22Rv1 (cell line): ENCODE data around the gene PPIL1.

Experiments
- ZFX ChIP-seq: fragments of 450-650 bp; IDR thresholded peaks from 2 replicates; pipeline ENCODE4 v1.6.1; 2017; ENCODE audit warnings: antibody characterized with exemption, borderline replicate concordance
- TF ChIP-seq, protein P1 (sequence below): fragments of 450-650 bp; IDR thresholded peaks from 2 replicates; pipeline ENCODE4 v1.5.1; 2017; ENCODE audit warnings: mild to moderate bottlenecking

DNA sequence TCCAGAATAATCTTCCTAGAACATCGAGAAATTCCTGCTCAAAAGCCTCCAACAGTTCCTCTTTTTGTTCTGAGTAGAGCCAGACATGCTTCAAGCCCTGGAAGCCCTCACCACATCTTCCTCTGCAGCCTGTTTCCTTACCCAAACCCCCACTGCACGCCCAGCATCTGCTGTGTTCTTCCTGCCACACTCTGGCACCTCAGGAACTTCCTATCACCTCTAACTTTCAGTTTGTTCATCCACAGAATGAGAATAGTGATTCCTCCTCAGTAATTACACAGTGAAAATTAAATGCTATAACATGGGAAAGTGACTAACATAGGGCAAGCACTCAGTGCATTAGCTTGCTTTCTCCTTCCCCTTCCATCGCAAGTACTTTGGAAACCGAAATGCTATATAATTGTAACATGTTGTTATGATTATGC, 37.4 kb upstream of the PPIL1 start:
- TF ChIP-seq, protein P1, sequence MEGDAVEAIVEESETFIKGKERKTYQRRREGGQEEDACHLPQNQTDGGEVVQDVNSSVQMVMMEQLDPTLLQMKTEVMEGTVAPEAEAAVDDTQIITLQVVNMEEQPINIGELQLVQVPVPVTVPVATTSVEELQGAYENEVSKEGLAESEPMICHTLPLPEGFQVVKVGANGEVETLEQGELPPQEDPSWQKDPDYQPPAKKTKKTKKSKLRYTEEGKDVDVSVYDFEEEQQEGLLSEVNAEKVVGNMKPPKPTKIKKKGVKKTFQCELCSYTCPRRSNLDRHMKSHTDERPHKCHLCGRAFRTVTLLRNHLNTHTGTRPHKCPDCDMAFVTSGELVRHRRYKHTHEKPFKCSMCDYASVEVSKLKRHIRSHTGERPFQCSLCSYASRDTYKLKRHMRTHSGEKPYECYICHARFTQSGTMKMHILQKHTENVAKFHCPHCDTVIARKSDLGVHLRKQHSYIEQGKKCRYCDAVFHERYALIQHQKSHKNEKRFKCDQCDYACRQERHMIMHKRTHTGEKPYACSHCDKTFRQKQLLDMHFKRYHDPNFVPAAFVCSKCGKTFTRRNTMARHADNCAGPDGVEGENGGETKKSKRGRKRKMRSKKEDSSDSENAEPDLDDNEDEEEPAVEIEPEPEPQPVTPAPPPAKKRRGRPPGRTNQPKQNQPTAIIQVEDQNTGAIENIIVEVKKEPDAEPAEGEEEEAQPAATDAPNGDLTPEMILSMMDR: no peak
- TF ChIP-seq ZFX: no peak
